K562 (cell line): ENCODE data around the gene NPAS3. TPM values are rescaled to one million over a fixed set of nuclear protein-coding genes. Genes with fewer than 3 reads are reported as not detected.

Experiments used
- ATAC-seq: fragments of 200-7000 bp; cut with Tn5 transposase; 3 replicates; pipeline ENCODE4 v1.9.1; 2020; ENCODE audit warnings: moderate library complexity
- BruUV-seq: library from RNA; stranded (reverse); fragments of 400-500 nt; replicated peaks from 2 replicates; lab custom pipeline; 2021; lab: Mats Ljungman, UMichigan
- CTCF ChIA-PET: fragments of 300-600 bp; formaldehyde crosslinking; extraction: SDS; loops from one replicate; lab custom pipeline; 2021; ENCODE audit warnings: low intra/inter-chr PET ratio; lab: Yijun Ruan, JAX
- POLR2A ChIA-PET: fragments of 300-600, 350-650 bp; sonication (Branson Sonifier 250); formaldehyde crosslinking; extraction: SDS; loops from one replicate; lab custom pipeline; 2021; ENCODE audit warnings: antibody characterized with exemption, inconsistent platforms; lab: Yijun Ruan, JAX
- DNase-seq, 4 experiments: peaks; one replicate each; pipeline versions ENCODE4 v3.0.0 to v3.0.0-alpha.2; 2011 to 2018; ENCODE audit warnings: low spot score in 3 of 4, mixed read lengths in 3 of 4; ENCODE audit errors: extremely low read depth in 1 of 4
- FAIRE-seq: peaks from 2 replicates; lab custom pipeline; 2011; peaks lifted over from hg19 to GRCh38; lab: Jason Lieb, UNC
- H2AFZ ChIP-seq: 2 replicates; pipeline ENCODE4 v1.6.0; 2011; ENCODE audit warnings: low read depth, low read length, control low read depth, inconsistent platforms
- H3K27ac ChIP-seq: fragments of 200-600 bp; 3 replicates; pipeline ENCODE4 v1.8.0; 2011; ENCODE audit warnings: low read depth, mild to moderate bottlenecking, control low read depth, inconsistent platforms, low read length, moderate library complexity, mixed read lengths; ENCODE audit errors: extremely low read depth
- H3K27me3 ChIP-seq, 2 experiments: fragments of 300-600 bp in 1 of 2; 2 replicates in 1 of 2; 3 replicates in 1 of 2; pipeline versions ENCODE4 v1.6.0 to v1.8.0; 2011; ENCODE audit warnings: inconsistent platforms in 2 of 2, low read length in 2 of 2, mild to moderate bottlenecking in 1 of 2, mixed read lengths in 1 of 2, moderate library complexity in 1 of 2; ENCODE audit not compliant: control insufficient read depth in 2 of 2, insufficient read depth in 2 of 2
- H3K36me3 ChIP-seq: fragments of 300-600 bp; 3 replicates; pipeline ENCODE4 v1.8.0; 2011; ENCODE audit warnings: mild to moderate bottlenecking, low read length, inconsistent platforms; ENCODE audit not compliant: control insufficient read depth, insufficient read depth
- H3K4me1 ChIP-seq, 2 experiments: fragments of 200-600 bp in 1 of 2; replicated peaks in 1 of 2; 2 replicates in 1 of 2; 3 replicates in 1 of 2; pipeline versions ENCODE4 v1.5.1 to v1.8.0; 2011; ENCODE audit warnings: inconsistent platforms in 2 of 2, low read length in 2 of 2, mild to moderate bottlenecking in 1 of 2, mixed read lengths in 1 of 2, moderate library complexity in 1 of 2; ENCODE audit not compliant: control insufficient read depth in 2 of 2, insufficient read depth in 2 of 2
- H3K4me2 ChIP-seq: 2 replicates; pipeline ENCODE4 v1.6.1; 2011; ENCODE audit warnings: low read length, control low read depth, inconsistent platforms, mixed read lengths; ENCODE audit not compliant: insufficient read depth
- H3K4me3 ChIP-seq: fragments of 200-600 bp; sonication (generic), shearing (Covaris generic); 2 replicates; pipeline ENCODE4 v1.5.1; 2016; ENCODE audit warnings: control low read depth, inconsistent platforms
- H3K79me2 ChIP-seq: fragments of 200-600 bp; 3 replicates; pipeline ENCODE4 v1.8.0; 2011; ENCODE audit warnings: low read length, inconsistent platforms; ENCODE audit not compliant: control insufficient read depth, insufficient read depth
- H3K9ac ChIP-seq, 2 experiments: 2 replicates each; pipeline versions ENCODE4 v1.6.0 to v1.6.1; 2011; ENCODE audit warnings: low read depth in 2 of 2, low read length in 2 of 2, control low read depth in 1 of 2, inconsistent platforms in 1 of 2, mild to moderate bottlenecking in 1 of 2, mixed read lengths in 1 of 2; ENCODE audit not compliant: insufficient read depth in 1 of 2
- H3K9me1 ChIP-seq: one replicate; pipeline ENCODE4 v1.6.0; 2011; ENCODE audit warnings: inconsistent platforms, mild to moderate bottlenecking, low read length, moderate library complexity; ENCODE audit not compliant: control insufficient read depth, insufficient read depth
- H3K9me3 ChIP-seq: replicated peaks from 2 replicates; pipeline ENCODE4 v1.5.1; 2011; ENCODE audit warnings: low read depth, low read length, inconsistent platforms; ENCODE audit not compliant: control insufficient read depth, insufficient read depth
- H4K20me1 ChIP-seq: replicated peaks from 2 replicates; pipeline ENCODE4 v1.6.1; 2011; ENCODE audit warnings: low read length, inconsistent platforms, mixed read lengths; ENCODE audit not compliant: control insufficient read depth, insufficient read depth
- ELF2 ChIP-seq: fragments of 250-450 bp; sonication (Bioruptor Pico); IDR thresholded peaks from 2 replicates; pipeline ENCODE4 v1.5.0; 2021; ENCODE audit warnings: mild to moderate bottlenecking
- GABPB2 ChIP-seq: fragments of 250-450 bp; sonication (Bioruptor Pico); conservative IDR thresholded peaks from 2 replicates; pipeline ENCODE4 v1.5.1; 2021; ENCODE audit warnings: mild to moderate bottlenecking
- MIER1 ChIP-seq: fragments of 450-650 bp; IDR thresholded peaks from 2 replicates; pipeline ENCODE4 v1.6.1; 2016; ENCODE audit warnings: antibody characterized with exemption, mild to moderate bottlenecking, low read depth
- PPARD ChIP-seq: fragments of 250-450 bp; sonication (Bioruptor Pico); IDR thresholded peaks from 2 replicates; pipeline ENCODE4 v1.8.0; 2022; ENCODE audit warnings: inconsistent platforms, mild to moderate bottlenecking, moderate library complexity
- PRPF4 ChIP-seq: fragments of 200-400 bp; formaldehyde crosslinking; IDR thresholded peaks from one replicate; pipeline ENCODE4 v1.6.1; 2017; ENCODE audit warnings: low read length, low read depth, mild to moderate bottlenecking; ENCODE audit not compliant: insufficient read depth, poor library complexity, severe bottlenecking
- SIRT6 ChIP-seq: IDR thresholded peaks from one replicate; pipeline ENCODE4 v1.6.1; 2012; ENCODE audit warnings: low read depth, mild to moderate bottlenecking, control low read depth, inconsistent platforms, low read length, moderate library complexity
- SMAD3 ChIP-seq: fragments of 450-650 bp; formaldehyde crosslinking; conservative IDR thresholded peaks from 2 replicates; pipeline ENCODE4 v1.4.0; 2020; ENCODE audit warnings: mild to moderate bottlenecking
- ZBTB1 ChIP-seq: sonication (generic); formaldehyde crosslinking; IDR thresholded peaks from 2 replicates; pipeline ENCODE4 v1.8.1; 2023; ENCODE audit warnings: missing genetic modification reagents, low read depth, mild to moderate bottlenecking, borderline replicate concordance
- WGBS: fragments of 100-300 bp; shearing (Covaris generic); methylation state at CpG from one replicate; pipeline ENCODE4 v1.1.6; 2016; ENCODE audit warnings: low coverage, mixed read lengths; ENCODE audit not compliant: insufficient coverage; ENCODE audit errors: missing lambda C conversion rate; 5-methylcytosine and 5-hydroxymethylcytosine counted together
- in situ Hi-C: fragments of 300-500 bp; cut with MboI; formaldehyde crosslinking; loops from 4 replicates; pipeline ENCODE4 v1.15.0; 2018; ENCODE audit warnings: inconsistent platforms, mixed read lengths
- intact Hi-C: fragments of 100-400 bp; cut with micrococcal nuclease; formaldehyde crosslinking; loops from 2 replicates; pipeline ENCODE4 v1.14.2; 2022
- polyA plus RNA-seq, 8 experiments: library from polyadenylated mRNA; depleted of rRNA in 4 of 8; stranded (reverse) in 5 of 8; unstranded in 3 of 8; fragments of >200 nt; fragmentation: Nextera tagmentation in 2 of 8; fragmentation: Illumina TruSeq in 1 of 8; extraction: Ambion mirVana in 2 of 8; extraction: Trizol in 1 of 8; gene quantifications; 2 replicates each; pipeline versions ENCODE4 v1.2.1 to v1.2.3, GENCODE V29; 2011 to 2014; ENCODE audit warnings: inconsistent platforms in 1 of 8, missing spikeins in 1 of 8
- total RNA-seq, 7 experiments: library from RNA; depleted of rRNA in 6 of 7; stranded (reverse); fragments of >200 nt in 6 of 7; fragmentation: Illumina TruSeq in 2 of 7; extraction: Trizol in 2 of 7; gene quantifications; 2 replicates each; pipeline versions ENCODE4 v1.2.1 to v1.2.3, GENCODE V29; 2011 to 2021; ENCODE audit warnings: low replicate concordance in 1 of 7

Gene NPAS3
- total and polyA plus RNA-seq, 9 of the 15 experiments (the other 6 are each of a cell fraction or from before 2014, with no cell fraction given) = 0.04 TPM; not detected in 8

- no peak for TF ChIP-seq ZBTB1
- TF ChIP-seq SMAD3 (CRISPR knock-in tag) = no peak
- no peak for TF ChIP-seq PRPF4
- no peak for TF ChIP-seq SIRT6
Measured at GRCh38 chr14:33460164-33460563, 521.5 kb downstream of the NPAS3 start (continued).

GRCh38 chr14:33461036-33461435 lies 522.4 kb downstream of the NPAS3 start:
- TF ChIP-seq PPARD (CRISPR knock-in tag) (no peak), ELF2 (CRISPR knock-in tag) (no peak), MIER1 (no peak), GABPB2 (no peak)
- ChIA-PET POLR2A (no interaction called here), CTCF (no interaction called here)
- Histone ChIP-seq H3K4me1 (no peaks in the 10 kb centered on the region), H3K9me3 (no peaks in the 10 kb centered on the region), H4K20me1 (no peaks in the 10 kb centered on the region), H3K36me3 (no peaks in the 10 kb centered on the region), H3K9ac (no peak overlapping the region), H3K4me2 (no peak overlapping the region), H3K27ac (no peak overlapping the region), H3K4me3 (no peak overlapping the region), H2AFZ (no peak overlapping the region), H3K79me2 (no peaks in the 10 kb centered on the region), H3K27me3 (peaks cover 0 to 4% of the 10 kb centered on the region in 2 experiments; a peak in 2 of 5 replicates), H3K9me1 (no peaks in the 10 kb centered on the region)
- FAIRE-seq (no peak), DNase-seq (no peak), ATAC-seq (no peak)
- in situ Hi-C loops (no loop called here), intact Hi-C loops (no loop called here)
- no TSS peak for BruUV-seq
- WGBS = 33% methylated on average over 4 of the region's 4 CpGs
